HG03025 (cell line): ENCODE measurements around the gene PPP1R2B.
"Not testable (repeated sequence)": the region's sequence is repeated elsewhere in the genome, so short reads cannot be mapped to it uniquely, and the experiment has no call there.

Experiments
- ATAC-seq: cut with Tn5 transposase; IDR thresholded peaks from one replicate; pipeline ENCODE4 v1.9.1; 2021; ENCODE audit warnings: mild to moderate bottlenecking, moderate library complexity; ENCODE audit not compliant: unreplicated experiment, low FRiP score

Gene PPP1R2B

GRCh38 chr5:156850206-156850751 is at the start of gene PPP1R2B:
PPP1R2B (plus strand) TSS chr5:156850295; CDS start chr5:156850563, 268 bp downstream.
- no peak for ATAC-seq

- ATAC-seq: no peak
These were observed 49.2 kb upstream of the PPP1R2B start for GRCh38 chr5:156800929-156801328.

GRCh38 chr5:156802501-156802900 is 47.6 kb upstream of the PPP1R2B start:
- ATAC-seq: no peak

- ATAC-seq: no peak
These were observed 46.7 kb upstream of the PPP1R2B start for GRCh38 chr5:156803404-156803803.

- no peak for ATAC-seq
These were observed 37.1 kb upstream of the PPP1R2B start for GRCh38 chr5:156812959-156813358.

- ATAC-seq: no peak
These were observed 34.0 kb upstream of the PPP1R2B start for GRCh38 chr5:156815988-156816599.

- no peak for ATAC-seq
These were observed 30.6 kb upstream of the PPP1R2B start for GRCh38 chr5:156819537-156819936.

GRCh38 chr5:156819967-156820581 is 30.0 kb upstream of the PPP1R2B start:
- no peak for ATAC-seq

- ATAC-seq: no peak
These were observed 25.9 kb upstream of the PPP1R2B start for GRCh38 chr5:156824241-156824640.

GRCh38 chr5:156824800-156825199 is 25.3 kb upstream of the PPP1R2B start:
- ATAC-seq: no peak

GRCh38 chr5:156825688-156826087 is 24.4 kb upstream of the PPP1R2B start:
- no peak for ATAC-seq

GRCh38 chr5:156826150-156826549 is 23.9 kb upstream of the PPP1R2B start:
- ATAC-seq: peak; percentile 80

- ATAC-seq: no peak
These were observed 15.2 kb upstream of the PPP1R2B start for GRCh38 chr5:156834916-156835315.

- no peak for ATAC-seq
These were observed 14.2 kb upstream of the PPP1R2B start for GRCh38 chr5:156835905-156836304.

- ATAC-seq: no peak
These were observed 13.2 kb upstream of the PPP1R2B start for GRCh38 chr5:156836846-156837245.

- no peak for ATAC-seq
These were observed 11.1 kb upstream of the PPP1R2B start for GRCh38 chr5:156838961-156839360.

- ATAC-seq: no peak
These were observed 8.4 kb upstream of the PPP1R2B start for GRCh38 chr5:156841737-156842136.

- ATAC-seq: no peak
These were observed 3.2 kb upstream of the PPP1R2B start for GRCh38 chr5:156846914-156847313.

- not testable (repeated sequence) for ATAC-seq
These were observed 1.6 kb upstream of the PPP1R2B start for GRCh38 chr5:156848447-156848846.

GRCh38 chr5:156851880-156852279 is 1.8 kb downstream of the PPP1R2B start:
- ATAC-seq: no peak

GRCh38 chr5:156853055-156853454 is 3.0 kb downstream of the PPP1R2B start:
- ATAC-seq: not testable (repeated sequence)

GRCh38 chr5:156865427-156865826 is 15.3 kb downstream of the PPP1R2B start:
- no peak for ATAC-seq
